Kidney (tissue), 14 donors: Measurements from ENCODE around the gene RPS21. TPM values are rescaled to one million over a fixed set of nuclear protein-coding genes. Genes with fewer than 3 reads are reported as not detected.
A peak's percentile ranks its signal among the peaks of the same experiment; 100 is the strongest.

Experiments
- DNase-seq, 5 donors: peaks; one replicate each; pipeline ENCODE4 v3.0.0-alpha.2; 2013 to 2020
- FAIRE-seq: peaks from 2 replicates; lab custom pipeline; 2012; peaks lifted over from hg19 to GRCh38; lab: Jason Lieb, UNC
- H3K27ac ChIP-seq, 2 donors: one replicate each; pipeline ENCODE4 v1.7.0; 2013; ENCODE audit warnings: low read depth in 2 of 2, low read length in 2 of 2, inconsistent platforms in 1 of 2
- H3K27me3 ChIP-seq: one replicate; pipeline ENCODE4 v1.7.1; 2013; ENCODE audit warnings: low read length, inconsistent platforms; ENCODE audit not compliant: control insufficient read depth, insufficient read depth
- H3K36me3 ChIP-seq, 3 donors: one replicate each; pipeline versions ENCODE4 v1.7.0 to v1.7.1; 2013; ENCODE audit warnings: low read length in 3 of 3, control low read depth in 1 of 3, inconsistent platforms in 1 of 3; ENCODE audit not compliant: insufficient read depth in 3 of 3, control insufficient read depth in 2 of 3
- H3K4me1 ChIP-seq, 3 donors: one replicate each; pipeline versions ENCODE4 v1.7.0 to v1.7.1; 2013; ENCODE audit warnings: low read length in 3 of 3, inconsistent platforms in 1 of 3, low read depth in 1 of 3; ENCODE audit not compliant: control insufficient read depth in 2 of 3, insufficient read depth in 2 of 3
- H3K4me3 ChIP-seq, 3 donors: one replicate each; pipeline versions ENCODE4 v1.7.0 to v1.8.1; 2013; ENCODE audit warnings: low read length in 3 of 3, control low read depth in 1 of 3, inconsistent platforms in 1 of 3
- H3K9ac ChIP-seq, 3 donors: one replicate each; pipeline versions ENCODE4 v1.7.0 to v1.7.1; 2013; ENCODE audit warnings: low read length in 3 of 3, control low read depth in 1 of 3, inconsistent platforms in 1 of 3
- H3K9me3 ChIP-seq, 3 donors: one replicate each; pipeline versions ENCODE4 v1.7.0 to v1.7.1; 2013; ENCODE audit warnings: low read length in 3 of 3, control low read depth in 1 of 3, inconsistent platforms in 1 of 3; ENCODE audit not compliant: control insufficient read depth in 2 of 3, insufficient read depth in 1 of 3
- CTCF ChIP-seq: IDR thresholded peaks from 3 replicates; pipeline ENCODE4 v1.5.1; 2012; ENCODE audit warnings: mild to moderate bottlenecking, moderate library complexity, borderline replicate concordance; ENCODE audit not compliant: insufficient read depth; ENCODE audit errors: extremely low read depth
- intact Hi-C: fragments of 100-400 bp; cut with DNase I; formaldehyde crosslinking; loops from one replicate; pipeline ENCODE4 v1.11.1; 2022
- polyA plus RNA-seq: library from polyadenylated mRNA; stranded (reverse); fragments of 350-450 nt; fragmentation: Illumina TruSeq; extraction: RNeasy Lipid Tissue Mini Kit (QIAGEN cat#74804); gene quantifications from one replicate; pipeline ENCODE4 v1.2.3, GENCODE V29; 2014; ENCODE audit warnings: low read depth, low replicate concordance; ENCODE audit not compliant: insufficient read depth
- total RNA-seq: library from RNA; stranded (reverse); fragmentation: NEBNext Ultra II Directional; extraction: Animal tissue kit (Norgen Biotek cat#: 25700); gene quantifications from one replicate; pipeline ENCODE4 v1.2.1, GENCODE V29; 2021
- donor health status: control.
- donor health status: control.
- donor health status: control.
- donor health status: control.
- donor health status: control.
- donor health status: DM: yes; HTN: yes; CAD: no.
- donor health status: Normal renal cell carcinoma (clear cell type).

The RPS21 gene
- total and polyA plus RNA-seq, 2 donors from 2014 or later = 1,221 to 2,336 TPM

GRCh38 chr20:62358171-62359042 lies 28.5 kb upstream of the RPS21 start:
- Histone ChIP-seq H3K27ac (peak overlapping the region; percentile 89 to 91), H3K27me3 (no peaks in the 10 kb centered on the region), H3K36me3 (no peaks in the 10 kb centered on the region), H3K4me1 (peaks cover 0 to 77% (median 48%) of the 10 kb centered on the region in 3 donors), H3K4me3 (no peak overlapping the region), H3K9me3 (no peaks in the 10 kb centered on the region), H3K9ac (peak overlapping the region in 2 of 3 donors; percentile 41 to 55)
- intact Hi-C loops = no loop called here
- peak in 2 of 5 donors; percentile 58 to 92 for DNase-seq
- FAIRE-seq = no peak
- TF ChIP-seq CTCF = no peak

GRCh38 chr20:62359043-62359490 lies 27.8 kb upstream of the RPS21 start:
- Histone ChIP-seq H3K4me3 (no peak overlapping the region), H3K36me3 (no peaks in the 10 kb centered on the region), H3K27me3 (no peaks in the 10 kb centered on the region), H3K9me3 (no peaks in the 10 kb centered on the region), H3K27ac (peak overlapping the region; percentile 89 to 91), H3K4me1 (peaks cover 0 to 78% (median 45%) of the 10 kb centered on the region in 3 donors), H3K9ac (peak overlapping the region in 1 of 3 donors; percentile 55)
- no peak for TF ChIP-seq CTCF
- FAIRE-seq (no peak), DNase-seq (peak; percentile 54 to 83 (median 73))
- intact Hi-C loops = no loop called here

- Histone ChIP-seq H3K4me3 (no peak overlapping the region), H3K4me1 (peaks cover 0 to 82% (median 48%) of the 10 kb centered on the region in 3 donors), H3K27me3 (no peaks in the 10 kb centered on the region), H3K9ac (no peak overlapping the region), H3K36me3 (no peaks in the 10 kb centered on the region), H3K27ac (peak overlapping the region; percentile 89 to 91), H3K9me3 (no peaks in the 10 kb centered on the region)
- DNase-seq (peak in 4 of 5 donors; percentile 18 to 89 (median 58)), FAIRE-seq (no peak)
- TF ChIP-seq CTCF = no peak
- intact Hi-C loops = no loop called here
Measured at GRCh38 chr20:62359491-62360121, 27.3 kb upstream of the RPS21 start.
